ENCODE measurements around the gene CDYL2. TPM values are rescaled to one million over a fixed set of nuclear protein-coding genes. Genes with fewer than 3 reads are reported as not detected.

Gene CDYL2
- total RNA-seq, 2 donors from 2014 or later, result 9.9 to 12.8 TPM

GRCh38 chr16:80573700-80574120 is 230.7 kb downstream of the CDYL2 start:
- Histone ChIP-seq H3K4me1 (ENCODE audit: control insufficient read depth, insufficient read depth, low read length) (no peaks in the 10 kb centered on the region), H3K9me3 (ENCODE audit: control insufficient read depth, low read length) (no peaks in the 10 kb centered on the region), H3K27me3 (ENCODE audit: control insufficient read depth, insufficient read depth, low read length, poor library complexity, severe bottlenecking) (no peaks in the 10 kb centered on the region), H3K36me3 (ENCODE audit: control insufficient read depth, insufficient read depth, low read length) (no peaks in the 10 kb centered on the region), H3K4me3 (ENCODE audit: low read length) (no peak overlapping the region), H3K9ac (ENCODE audit: extremely low read depth, low read length, poor library complexity, severe bottlenecking) (no peak overlapping the region), H3K27ac (ENCODE audit: low read depth, low read length) (no peak overlapping the region)
- Mint-ChIP-seq H3K9me3 (peaks cover 2% of the 10 kb centered on the region), H3K4me1 (peaks cover 7% of the 10 kb centered on the region), H3K27me3 (ENCODE audit: insufficient read depth) (peaks cover 4% of the 10 kb centered on the region), H3K4me3 (no peak overlapping the region), H3K36me3 (ENCODE audit: low read depth) (no peaks in the 10 kb centered on the region), H3K27ac (no peak overlapping the region)
- no peak for DNase-seq
- no peak for TF ChIP-seq CTCF (conservative IDR thresholded peaks at IDR 0.05)
- WGBS, 2 experiments (ENCODE audit: insufficient coverage in 1 of 2, insufficient read length in 1 of 2), result 83 to 100% methylated on average over 1 to 6 of the region's 6 CpGs

- no peaks in the 10 kb centered on the region for H3K9me3 ChIP-seq (ENCODE audit: control insufficient read depth, low read length)
Measured at GRCh38 chr16:80570106-80570478, 234.3 kb downstream of the CDYL2 start.

GRCh38 chr16:80569440-80570105 is 234.8 kb downstream of the CDYL2 start:
- H3K27ac ChIP-seq (ENCODE audit: low read depth, low read length), result no peak overlapping the region
- WGBS, 2 experiments (ENCODE audit: insufficient coverage in 1 of 2, insufficient read length in 1 of 2), result 80% methylated on average over 4 to 9 of the region's 9 CpGs
- no peak overlapping the region for H3K4me3 ChIP-seq (ENCODE audit: low read length)
- no peaks in the 10 kb centered on the region for H3K9me3 ChIP-seq (ENCODE audit: control insufficient read depth, low read length)
- H3K9ac ChIP-seq (ENCODE audit: extremely low read depth, low read length, poor library complexity, severe bottlenecking), result no peak overlapping the region
- H3K27ac Mint-ChIP-seq, result no peak overlapping the region
- no peak for DNase-seq
- no peaks in the 10 kb centered on the region for H3K4me1 ChIP-seq (ENCODE audit: control insufficient read depth, insufficient read depth, low read length)
- H3K9me3 Mint-ChIP-seq, result peaks cover 2% of the 10 kb centered on the region
- TF ChIP-seq CTCF (conservative IDR thresholded peaks at IDR 0.05), result no peak
- H3K36me3 Mint-ChIP-seq (ENCODE audit: low read depth), result no peaks in the 10 kb centered on the region
- no peak overlapping the region for H3K4me3 Mint-ChIP-seq
- H3K36me3 ChIP-seq (ENCODE audit: control insufficient read depth, insufficient read depth, low read length), result no peaks in the 10 kb centered on the region
- H3K27me3 ChIP-seq (ENCODE audit: control insufficient read depth, insufficient read depth, low read length, poor library complexity, severe bottlenecking), result no peaks in the 10 kb centered on the region
- H3K27me3 Mint-ChIP-seq (ENCODE audit: insufficient read depth), result peaks cover 4% of the 10 kb centered on the region
- H3K4me1 Mint-ChIP-seq, result peaks cover 7% of the 10 kb centered on the region

More at GRCh38 chr16:80570106-80570478, 234.3 kb downstream of the CDYL2 start:
- Histone ChIP-seq H3K27me3 (ENCODE audit: control insufficient read depth, insufficient read depth, low read length, poor library complexity, severe bottlenecking) (no peaks in the 10 kb centered on the region), H3K36me3 (ENCODE audit: control insufficient read depth, insufficient read depth, low read length) (no peaks in the 10 kb centered on the region), H3K27ac (ENCODE audit: low read depth, low read length) (no peak overlapping the region), H3K9ac (ENCODE audit: extremely low read depth, low read length, poor library complexity, severe bottlenecking) (no peak overlapping the region), H3K4me1 (ENCODE audit: control insufficient read depth, insufficient read depth, low read length) (no peaks in the 10 kb centered on the region), H3K4me3 (ENCODE audit: low read length) (no peak overlapping the region)
- no peaks in the 10 kb centered on the region for H3K36me3 Mint-ChIP-seq (ENCODE audit: low read depth)
- no peak for TF ChIP-seq CTCF (conservative IDR thresholded peaks at IDR 0.05)
- H3K4me3 Mint-ChIP-seq, result no peak overlapping the region
- WGBS, 2 experiments (ENCODE audit: insufficient coverage in 1 of 2, insufficient read length in 1 of 2), result 85 to 88% methylated on average over 5 to 6 of the region's 6 CpGs
- H3K27ac Mint-ChIP-seq, result no peak overlapping the region
- peaks cover 4% of the 10 kb centered on the region for H3K27me3 Mint-ChIP-seq (ENCODE audit: insufficient read depth)
- H3K9me3 Mint-ChIP-seq, result peaks cover 2% of the 10 kb centered on the region
- no peak for DNase-seq
- peaks cover 7% of the 10 kb centered on the region for H3K4me1 Mint-ChIP-seq

Measured in endodermal cell (in vitro differentiated cells).